SU-DHL-6 (cell line): ENCODE results near the gene MCM5.

Experiments used
- EZH2phosphoT487 ChIP-seq: fragments of 200-600 bp; sonication (generic), shearing (Covaris generic); conservative IDR thresholded peaks from 2 replicates; pipeline ENCODE4 v1.6.1; 2018; ENCODE audit warnings: mild to moderate bottlenecking, antibody characterized with exemption, low read length, moderate library complexity, mixed read lengths
- TF ChIP-seq, protein P1 (sequence below): fragments of 200-600 bp; sonication (generic); IDR thresholded peaks from one replicate; pipeline ENCODE4 v1.5.1; 2017; ENCODE audit warnings: antibody characterized with exemption, mild to moderate bottlenecking, low read length, moderate library complexity; ENCODE audit not compliant: insufficient read depth, poor library complexity, severe bottlenecking

DNA sequence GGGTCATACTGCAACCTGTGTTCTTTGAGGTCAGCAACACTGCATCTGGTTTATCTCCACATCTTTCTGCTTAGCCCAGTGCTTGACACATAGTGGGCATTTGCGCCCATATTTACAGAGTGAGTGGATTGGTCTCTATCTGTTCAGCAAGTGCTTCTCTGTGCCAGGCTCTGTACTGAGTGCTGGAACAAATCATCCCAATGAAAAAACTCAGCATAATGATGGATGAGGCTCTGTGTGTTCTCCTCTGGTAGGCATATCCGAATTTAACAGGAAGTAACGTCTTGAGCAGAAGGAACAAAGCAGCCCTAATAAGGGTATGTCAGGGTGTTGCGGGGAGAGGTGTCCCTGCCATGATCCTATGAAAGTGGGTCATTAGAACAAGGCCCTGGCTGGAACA is 46.0 kb downstream of the MCM5 start:
- TF ChIP-seq, protein P1, sequence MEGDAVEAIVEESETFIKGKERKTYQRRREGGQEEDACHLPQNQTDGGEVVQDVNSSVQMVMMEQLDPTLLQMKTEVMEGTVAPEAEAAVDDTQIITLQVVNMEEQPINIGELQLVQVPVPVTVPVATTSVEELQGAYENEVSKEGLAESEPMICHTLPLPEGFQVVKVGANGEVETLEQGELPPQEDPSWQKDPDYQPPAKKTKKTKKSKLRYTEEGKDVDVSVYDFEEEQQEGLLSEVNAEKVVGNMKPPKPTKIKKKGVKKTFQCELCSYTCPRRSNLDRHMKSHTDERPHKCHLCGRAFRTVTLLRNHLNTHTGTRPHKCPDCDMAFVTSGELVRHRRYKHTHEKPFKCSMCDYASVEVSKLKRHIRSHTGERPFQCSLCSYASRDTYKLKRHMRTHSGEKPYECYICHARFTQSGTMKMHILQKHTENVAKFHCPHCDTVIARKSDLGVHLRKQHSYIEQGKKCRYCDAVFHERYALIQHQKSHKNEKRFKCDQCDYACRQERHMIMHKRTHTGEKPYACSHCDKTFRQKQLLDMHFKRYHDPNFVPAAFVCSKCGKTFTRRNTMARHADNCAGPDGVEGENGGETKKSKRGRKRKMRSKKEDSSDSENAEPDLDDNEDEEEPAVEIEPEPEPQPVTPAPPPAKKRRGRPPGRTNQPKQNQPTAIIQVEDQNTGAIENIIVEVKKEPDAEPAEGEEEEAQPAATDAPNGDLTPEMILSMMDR, result no peak
- no peak for TF ChIP-seq EZH2phosphoT487
